NB4 (cell line): Measurements from ENCODE around the gene PFKFB3.

Experiments used
- CTCF ChIP-seq: IDR thresholded peaks from one replicate; pipeline ENCODE4 v1.5.1; 2012; ENCODE audit warnings: low read depth, low read length
- MAX ChIP-seq: IDR thresholded peaks from 2 replicates; pipeline ENCODE4 v1.6.1; 2011; ENCODE audit warnings: low read depth, low read length
- MYC ChIP-seq: IDR thresholded peaks from 2 replicates; pipeline ENCODE4 v1.6.1; 2011; ENCODE audit warnings: low read depth, low read length
- POLR2A ChIP-seq: IDR thresholded peaks from 2 replicates; pipeline ENCODE4 v1.6.1; 2011; ENCODE audit warnings: mild to moderate bottlenecking; ENCODE audit not compliant: insufficient read length; ENCODE audit errors: extremely low read depth

GRCh38 chr10:6274484-6274883 is 71.8 kb downstream of the PFKFB3 start:
- TF ChIP-seq CTCF = no peak
- no peak for TF ChIP-seq MAX
- no peak for TF ChIP-seq POLR2A
- no peak for TF ChIP-seq MYC
